Body of pancreas (tissue), 4 donors: Measurements from ENCODE around the gene DEFB114. TPM values are rescaled to one million over a fixed set of nuclear protein-coding genes. Genes with fewer than 3 reads are reported as not detected.
A peak's percentile ranks its signal among the peaks of the same experiment; 100 is the strongest.

Source experiments
- ATAC-seq: fragments of 150-250 bp; one replicate; pipeline ENCODE4 v1.9.1; 2016
- DNase-seq, 4 donors: peaks; one replicate each; pipeline ENCODE4 v3.0.0-alpha.2; 2019
- H3K27ac ChIP-seq, 4 donors: fragments of 200-600 bp; sonication (generic); 1 replicate in 3 of 4; 2 replicates in 1 of 4; pipeline versions ENCODE4 v1.5.1 to v1.6.1; 2016 to 2019; ENCODE audit warnings: mild to moderate bottlenecking in 1 of 4, mixed read lengths in 1 of 4, moderate library complexity in 1 of 4
- H3K27me3 ChIP-seq, 2 donors: fragments of 200-600 bp; sonication (generic); one replicate each; pipeline ENCODE4 v1.6.0; 2016; ENCODE audit warnings: mild to moderate bottlenecking in 1 of 2
- H3K36me3 ChIP-seq, 2 donors: fragments of 200-600 bp; sonication (generic); replicated peaks in 1 of 2; 2 replicates each; pipeline ENCODE4 v1.5.1; 2016; ENCODE audit warnings: low read depth in 2 of 2; ENCODE audit not compliant: insufficient read depth in 1 of 2
- H3K4me1 ChIP-seq: fragments of 200-600 bp; sonication (generic); one replicate; pipeline ENCODE4 v1.6.0; 2016
- H3K4me3 ChIP-seq, 2 donors: fragments of 200-600 bp; sonication (generic); 1 replicate in 1 of 2; 2 replicates in 1 of 2; pipeline ENCODE4 v1.5.1; 2016 to 2019
- H3K9me3 ChIP-seq, 3 donors: fragments of 200-600 bp; sonication (generic); 1 replicate in 2 of 3; 2 replicates in 1 of 3; pipeline ENCODE4 v1.5.1; 2016
- POLR2A ChIP-seq, 3 donors: fragments of 450-650 bp; IDR thresholded peaks; one replicate each; pipeline ENCODE4 v1.6.1; 2016; ENCODE audit warnings: antibody characterized with exemption in 3 of 3, mild to moderate bottlenecking in 2 of 3
- whole genome bisulfite sequencing, 2 donors: methylation state at CpG; one replicate each; pipeline ENCODE4 v1.1.5; 2017; 5-methylcytosine and 5-hydroxymethylcytosine counted together
- intact Hi-C: fragments of 100-400 bp; cut with DNase I; formaldehyde crosslinking; loops from one replicate; pipeline ENCODE4 v1.15.1; 2023
- total RNA-seq, 2 donors: library from RNA; depleted of rRNA; stranded (reverse); fragments of >200 nt; gene quantifications; one replicate each; pipeline ENCODE4 v1.1.0, GENCODE V29; 2016
- TF ChIP-seq, protein P1 (sequence below), 7 experiments: fragments of 450-650 bp in 4 of 7; fragments of 200-600 bp in 3 of 7; sonication (generic) in 3 of 7; IDR thresholded peaks; one replicate each; pipeline ENCODE4 v1.5.1; 2016 to 2019; ENCODE audit warnings: antibody characterized with exemption in 7 of 7

DEFB114 gene
- total RNA-seq, 2 donors from 2014 or later = not detected

DNA sequence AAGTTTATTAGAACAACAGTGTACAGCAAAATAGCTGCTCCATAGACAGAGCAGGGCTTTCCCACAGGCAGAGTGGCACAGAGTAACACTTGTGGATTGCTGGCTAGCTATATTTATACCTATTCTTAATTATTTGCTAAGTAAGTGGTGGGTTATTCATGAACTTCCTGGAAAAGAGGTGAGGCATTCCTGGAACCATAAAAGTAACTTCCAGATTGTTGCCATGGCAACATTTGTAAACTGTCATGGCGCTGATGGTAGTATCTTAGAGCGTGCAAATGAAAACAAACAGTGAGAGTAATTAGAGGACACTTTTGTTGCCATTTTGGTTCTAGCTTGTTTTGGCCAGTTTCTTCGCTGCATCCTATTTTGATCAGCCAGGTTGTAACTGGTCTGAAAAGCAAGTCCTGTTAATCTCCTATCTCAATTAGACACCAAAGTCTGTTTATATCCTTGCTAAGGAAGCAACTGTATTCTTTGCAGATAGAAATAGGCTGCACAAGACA is 23.9 kb downstream of the DEFB114 start:
- H3K9me3 ChIP-seq = no peaks in the 10 kb centered on the region
- intact Hi-C loops = no loop called here
- TF ChIP-seq, protein P1, sequence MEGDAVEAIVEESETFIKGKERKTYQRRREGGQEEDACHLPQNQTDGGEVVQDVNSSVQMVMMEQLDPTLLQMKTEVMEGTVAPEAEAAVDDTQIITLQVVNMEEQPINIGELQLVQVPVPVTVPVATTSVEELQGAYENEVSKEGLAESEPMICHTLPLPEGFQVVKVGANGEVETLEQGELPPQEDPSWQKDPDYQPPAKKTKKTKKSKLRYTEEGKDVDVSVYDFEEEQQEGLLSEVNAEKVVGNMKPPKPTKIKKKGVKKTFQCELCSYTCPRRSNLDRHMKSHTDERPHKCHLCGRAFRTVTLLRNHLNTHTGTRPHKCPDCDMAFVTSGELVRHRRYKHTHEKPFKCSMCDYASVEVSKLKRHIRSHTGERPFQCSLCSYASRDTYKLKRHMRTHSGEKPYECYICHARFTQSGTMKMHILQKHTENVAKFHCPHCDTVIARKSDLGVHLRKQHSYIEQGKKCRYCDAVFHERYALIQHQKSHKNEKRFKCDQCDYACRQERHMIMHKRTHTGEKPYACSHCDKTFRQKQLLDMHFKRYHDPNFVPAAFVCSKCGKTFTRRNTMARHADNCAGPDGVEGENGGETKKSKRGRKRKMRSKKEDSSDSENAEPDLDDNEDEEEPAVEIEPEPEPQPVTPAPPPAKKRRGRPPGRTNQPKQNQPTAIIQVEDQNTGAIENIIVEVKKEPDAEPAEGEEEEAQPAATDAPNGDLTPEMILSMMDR (IDR thresholded peaks at IDR 0.05) = no peak
- no peak for TF ChIP-seq POLR2A (IDR thresholded peaks at IDR 0.05)
- WGBS, 2 donors = 43 to 45% methylated on average over 3 of the region's 3 CpGs
- H3K4me1 ChIP-seq = peaks cover 5% of the 10 kb centered on the region
- ATAC-seq = peak; percentile 45
- no peaks in the 10 kb centered on the region for H3K36me3 ChIP-seq
- peak overlapping the region in 1 of 4 donors; percentile 18 for H3K27ac ChIP-seq
- H3K4me3 ChIP-seq = no peak overlapping the region
- DNase-seq = peak in 1 of 4 donors; percentile 16
- no peaks in the 10 kb centered on the region for H3K27me3 ChIP-seq

DNA sequence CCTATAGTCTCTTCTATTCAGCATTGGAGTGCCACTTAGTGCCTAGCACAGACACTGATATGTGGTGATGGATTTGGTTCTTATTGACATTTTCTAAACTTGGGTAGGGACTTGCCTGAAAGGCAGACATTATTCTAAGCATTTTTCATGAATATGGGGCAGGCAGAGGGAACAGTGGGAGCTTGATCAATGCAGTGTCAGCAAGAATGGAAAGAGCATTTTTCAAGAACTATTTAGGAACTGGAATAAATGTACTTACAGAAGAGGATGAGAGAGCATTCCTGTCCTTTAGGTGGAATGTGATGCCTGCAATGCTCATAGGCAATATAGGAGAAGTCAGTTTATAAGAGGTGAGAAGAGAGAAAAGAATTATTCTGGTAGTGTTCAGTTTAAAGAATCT is 26.2 kb downstream of the DEFB114 start:
- ATAC-seq (no peak), DNase-seq (no peak)
- Histone ChIP-seq H3K27ac (no peak overlapping the region), H3K27me3 (no peaks in the 10 kb centered on the region), H3K9me3 (no peaks in the 10 kb centered on the region), H3K4me1 (peaks cover 5% of the 10 kb centered on the region), H3K36me3 (no peaks in the 10 kb centered on the region), H3K4me3 (no peak overlapping the region)
- TF ChIP-seq POLR2A (IDR thresholded peaks at IDR 0.05) = no peak
- TF ChIP-seq, protein P1 (IDR thresholded peaks at IDR 0.05) = no peak
- intact Hi-C loops = no loop called here

DNA sequence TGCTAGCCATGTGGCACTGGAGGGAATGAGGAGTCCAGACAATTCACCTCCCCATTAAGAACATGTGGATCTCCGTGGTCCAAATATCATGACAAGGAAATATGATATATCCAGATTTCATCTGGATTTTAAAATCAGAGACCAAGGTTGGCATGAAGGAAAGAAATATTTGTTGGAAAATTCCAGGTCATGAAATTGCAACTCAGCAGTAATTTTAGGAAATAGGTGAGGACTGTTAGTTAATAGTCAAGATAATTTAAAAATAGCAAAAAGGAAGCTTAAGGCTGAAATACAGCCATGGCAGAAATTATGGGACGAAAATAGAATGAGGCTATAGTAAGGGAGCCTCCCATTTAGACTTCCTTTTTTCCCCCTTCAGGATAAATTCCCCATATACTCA is 26.9 kb downstream of the DEFB114 start:
- H3K9me3 ChIP-seq = no peaks in the 10 kb centered on the region
- no peaks in the 10 kb centered on the region for H3K27me3 ChIP-seq
- ATAC-seq = no peak
- H3K4me3 ChIP-seq = no peak overlapping the region
- peaks cover 5% of the 10 kb centered on the region for H3K4me1 ChIP-seq
- intact Hi-C loops = no loop called here
- no peak overlapping the region for H3K27ac ChIP-seq
- no peaks in the 10 kb centered on the region for H3K36me3 ChIP-seq
- DNase-seq = no peak
- WGBS, 2 donors = 56 to 57% methylated on average over 2 of the region's 2 CpGs
- TF ChIP-seq, protein P1 (IDR thresholded peaks at IDR 0.05) = no peak
- no peak for TF ChIP-seq POLR2A (IDR thresholded peaks at IDR 0.05)

DNA sequence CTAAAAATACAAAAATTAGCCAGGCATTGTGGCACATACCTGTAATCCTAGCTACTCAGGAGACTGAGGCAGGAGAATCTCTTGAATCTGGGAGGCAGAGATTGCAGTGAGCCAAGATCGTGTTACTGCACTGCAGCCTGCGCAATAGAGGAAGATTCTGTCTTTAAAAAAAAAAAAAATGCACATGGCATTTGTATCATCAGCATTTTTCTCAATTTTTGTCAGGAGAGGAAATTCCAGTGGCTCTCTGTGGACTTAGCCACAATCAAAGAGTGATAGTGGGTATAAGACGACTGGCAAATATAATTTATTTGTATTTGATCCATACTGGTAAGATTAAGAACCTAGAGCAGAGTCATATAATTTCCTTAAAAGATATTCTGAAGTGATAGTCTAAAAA is 28.6 kb downstream of the DEFB114 start:
- ATAC-seq = no peak
- H3K4me1 ChIP-seq = peaks cover 5% of the 10 kb centered on the region
- TF ChIP-seq, protein P1 (IDR thresholded peaks at IDR 0.05) = no peak
- no peak for TF ChIP-seq POLR2A (IDR thresholded peaks at IDR 0.05)
- H3K27me3 ChIP-seq = no peaks in the 10 kb centered on the region
- no peak overlapping the region for H3K27ac ChIP-seq
- intact Hi-C loops = no loop called here
- DNase-seq = no peak
- no peaks in the 10 kb centered on the region for H3K9me3 ChIP-seq
- no peak overlapping the region for H3K4me3 ChIP-seq
- WGBS, 2 donors = 54% methylated on average over 3 of the region's 3 CpGs
- H3K36me3 ChIP-seq = no peaks in the 10 kb centered on the region

DNA sequence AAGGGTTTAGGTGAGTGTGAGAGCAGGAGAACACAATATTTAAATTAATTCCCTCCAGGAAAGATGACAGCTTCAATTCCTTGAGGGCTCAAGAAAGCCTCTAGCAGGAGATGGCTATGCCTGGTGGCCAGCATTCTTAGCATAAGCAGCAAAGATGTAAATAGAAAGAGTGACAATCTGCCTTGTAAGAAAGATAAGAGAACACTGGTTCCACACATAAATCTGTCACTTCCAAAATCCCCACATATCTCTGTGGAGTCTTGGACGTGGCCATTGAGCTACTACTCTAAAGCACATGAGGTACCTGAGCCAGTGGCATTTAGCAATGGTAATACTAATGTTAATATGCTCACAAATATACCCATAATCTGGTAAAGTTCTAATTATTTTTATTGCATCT is 29.2 kb downstream of the DEFB114 start:
- Histone ChIP-seq H3K27ac (no peak overlapping the region), H3K9me3 (no peaks in the 10 kb centered on the region), H3K4me1 (peaks cover under 1% of the 10 kb centered on the region), H3K4me3 (no peak overlapping the region), H3K36me3 (no peaks in the 10 kb centered on the region), H3K27me3 (no peaks in the 10 kb centered on the region)
- intact Hi-C loops = no loop called here
- 25 to 29% methylated on average over 1 of the region's 1 CpG for WGBS, 2 donors
- no peak for TF ChIP-seq POLR2A (IDR thresholded peaks at IDR 0.05)
- TF ChIP-seq, protein P1 (IDR thresholded peaks at IDR 0.05) = no peak
- ATAC-seq (no peak), DNase-seq (no peak)
